Embryonic facial prominence (tissue), 1 donor: ENCODE results near the gene PNMT.

Experiments
- DNase-seq: peaks from one replicate; pipeline ENCODE4 v3.0.0-alpha.2; 2016; ENCODE audit errors: extremely low spot score

The PNMT gene, protein sequence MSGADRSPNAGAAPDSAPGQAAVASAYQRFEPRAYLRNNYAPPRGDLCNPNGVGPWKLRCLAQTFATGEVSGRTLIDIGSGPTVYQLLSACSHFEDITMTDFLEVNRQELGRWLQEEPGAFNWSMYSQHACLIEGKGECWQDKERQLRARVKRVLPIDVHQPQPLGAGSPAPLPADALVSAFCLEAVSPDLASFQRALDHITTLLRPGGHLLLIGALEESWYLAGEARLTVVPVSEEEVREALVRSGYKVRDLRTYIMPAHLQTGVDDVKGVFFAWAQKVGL

DNA sequence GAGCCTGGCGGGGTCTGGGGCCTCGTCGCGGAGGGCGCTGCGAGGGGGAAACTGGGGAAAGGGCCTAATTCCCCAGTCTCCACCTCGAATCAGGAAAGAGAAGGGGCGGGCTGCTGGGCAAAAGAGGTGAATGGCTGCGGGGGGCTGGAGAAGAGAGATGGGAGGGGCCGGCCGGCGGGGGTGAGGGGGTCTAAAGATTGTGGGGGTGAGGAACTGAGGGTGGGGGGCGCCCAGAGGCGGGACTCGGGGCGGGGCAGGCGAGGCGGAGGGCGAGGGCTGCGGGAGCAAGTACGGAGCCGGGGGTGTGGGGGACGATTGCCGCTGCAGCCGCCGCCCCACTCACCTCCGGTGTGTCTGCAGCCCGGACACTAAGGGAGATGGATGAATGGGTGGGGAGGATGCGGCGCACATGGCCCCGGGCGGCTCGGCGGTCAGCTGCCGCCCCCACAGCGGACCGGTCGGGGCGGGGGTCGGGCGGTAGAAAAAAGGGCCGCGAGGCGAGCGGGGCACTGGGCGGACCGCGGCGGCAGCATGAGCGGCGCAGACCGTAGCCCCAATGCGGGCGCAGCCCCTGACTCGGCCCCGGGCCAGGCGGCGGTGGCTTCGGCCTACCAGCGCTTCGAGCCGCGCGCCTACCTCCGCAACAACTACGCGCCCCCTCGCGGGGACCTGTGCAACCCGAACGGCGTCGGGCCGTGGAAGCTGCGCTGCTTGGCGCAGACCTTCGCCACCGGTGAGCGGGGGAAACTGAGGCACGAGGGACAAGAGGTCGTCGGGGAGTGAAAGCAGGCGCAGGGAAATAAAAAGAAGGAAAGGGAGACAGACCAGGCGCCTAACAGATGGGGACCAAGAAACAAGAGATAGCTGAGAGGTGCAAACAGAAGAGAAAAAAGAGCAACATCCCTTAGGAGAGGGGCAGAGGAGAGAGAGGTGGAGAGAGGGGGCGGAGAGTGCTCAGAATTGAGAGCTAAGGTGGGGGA, at the start of gene PNMT:
PNMT (plus strand) TSS at position 509 of the 980 bp plus-strand sequence; CDS start at position 532, 23 bp downstream.
- DNase-seq: no peak

DNA sequence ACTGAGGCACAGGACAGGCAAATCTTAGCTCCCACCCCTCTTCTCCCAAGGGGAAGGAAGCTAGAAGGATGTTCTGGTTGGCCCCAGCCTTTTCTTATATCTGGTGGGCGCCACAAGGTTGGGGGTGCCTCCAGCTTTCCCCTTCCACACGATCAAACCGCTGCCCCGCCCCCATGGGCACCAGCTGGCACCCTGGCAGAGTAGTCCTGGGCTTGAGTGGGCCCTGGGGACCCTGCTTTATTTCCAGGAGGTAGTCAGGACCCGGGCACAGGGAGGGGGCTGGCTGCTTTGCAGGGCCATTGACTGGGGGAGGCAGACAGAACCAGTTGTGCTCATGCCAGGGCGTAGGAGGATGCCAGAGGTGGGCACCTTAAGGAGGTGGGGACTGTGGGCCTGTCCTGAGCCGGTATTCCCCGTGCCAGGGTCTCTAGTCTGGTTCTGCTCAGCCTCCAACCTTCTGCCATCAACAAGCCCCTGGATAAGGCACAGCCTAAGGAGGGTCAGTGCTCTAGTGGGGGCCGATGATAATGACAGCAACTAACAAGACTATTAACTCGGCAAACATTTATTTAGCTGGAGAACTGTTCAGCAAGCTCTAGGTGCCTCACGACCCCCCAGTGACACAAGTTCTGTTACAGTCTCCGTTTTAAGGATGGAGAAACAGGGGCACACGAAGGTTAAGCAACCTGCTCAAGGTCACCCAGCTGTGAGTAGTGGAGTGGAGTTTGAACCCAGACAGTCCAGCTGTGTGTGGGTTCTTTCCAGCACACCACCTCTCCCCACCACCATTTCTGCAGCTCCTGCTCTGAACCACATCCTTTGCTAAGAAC, 49.1 kb upstream of the PNMT start:
- DNase-seq: no peak

DNA sequence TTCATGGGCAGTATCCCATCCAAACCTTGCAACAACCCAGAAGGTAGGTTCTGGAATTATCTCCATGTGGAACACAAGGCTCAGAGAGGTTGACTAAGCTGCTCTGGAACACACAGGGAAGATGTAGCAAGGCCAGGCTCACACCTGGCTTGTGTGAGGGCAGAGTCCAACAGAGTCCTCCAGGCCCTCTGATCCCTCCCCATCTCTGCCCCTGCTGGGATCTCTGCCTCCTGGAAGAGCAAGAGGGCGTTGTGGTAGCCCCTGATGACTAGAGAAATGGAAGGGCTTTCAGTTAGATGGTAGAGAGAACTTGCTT, 48.5 kb upstream of the PNMT start:
- no peak for DNase-seq

DNA sequence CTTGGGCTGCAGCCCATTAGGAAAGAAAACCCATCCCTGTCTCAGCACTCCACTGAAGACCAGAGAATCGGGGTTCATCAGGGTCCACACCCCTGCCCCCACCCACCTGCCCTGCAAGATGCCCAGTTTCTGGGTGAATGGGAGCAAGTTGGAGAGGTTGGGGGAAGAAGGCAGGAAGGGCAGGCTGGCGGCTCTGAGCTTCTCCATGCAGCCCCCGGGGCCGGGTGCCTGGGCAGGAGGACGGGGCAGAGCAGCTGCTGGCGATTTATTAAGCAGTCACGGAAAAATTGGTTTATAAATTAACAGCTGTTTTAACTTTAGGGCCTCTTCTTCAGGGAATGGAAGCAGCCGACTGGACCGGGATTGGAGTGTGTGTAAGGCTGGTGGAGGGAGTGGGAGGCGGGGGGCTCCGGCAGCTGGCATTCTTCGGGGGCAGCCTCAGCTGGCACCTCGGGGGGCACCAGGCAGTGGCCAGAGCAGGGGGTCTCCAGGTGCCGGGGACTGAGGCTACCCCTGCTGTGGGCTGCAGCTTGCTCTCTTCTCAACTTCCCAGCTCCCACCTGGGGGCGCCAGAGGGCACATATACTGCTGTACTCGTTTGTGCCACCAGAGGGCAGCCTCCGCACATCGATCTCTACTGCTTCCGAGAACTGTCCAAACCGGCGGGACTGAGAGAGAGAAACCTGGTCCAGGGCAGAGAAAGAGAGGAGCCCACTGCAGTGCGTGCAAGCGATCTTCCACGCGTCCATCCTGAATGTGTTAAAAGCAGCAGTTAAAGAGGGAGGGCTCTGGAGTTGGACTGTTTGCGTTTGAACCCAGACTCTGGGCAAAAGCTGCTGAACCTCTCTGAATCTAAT, 46.5 kb upstream of the PNMT start:
- DNase-seq: peak; percentile 84

DNA sequence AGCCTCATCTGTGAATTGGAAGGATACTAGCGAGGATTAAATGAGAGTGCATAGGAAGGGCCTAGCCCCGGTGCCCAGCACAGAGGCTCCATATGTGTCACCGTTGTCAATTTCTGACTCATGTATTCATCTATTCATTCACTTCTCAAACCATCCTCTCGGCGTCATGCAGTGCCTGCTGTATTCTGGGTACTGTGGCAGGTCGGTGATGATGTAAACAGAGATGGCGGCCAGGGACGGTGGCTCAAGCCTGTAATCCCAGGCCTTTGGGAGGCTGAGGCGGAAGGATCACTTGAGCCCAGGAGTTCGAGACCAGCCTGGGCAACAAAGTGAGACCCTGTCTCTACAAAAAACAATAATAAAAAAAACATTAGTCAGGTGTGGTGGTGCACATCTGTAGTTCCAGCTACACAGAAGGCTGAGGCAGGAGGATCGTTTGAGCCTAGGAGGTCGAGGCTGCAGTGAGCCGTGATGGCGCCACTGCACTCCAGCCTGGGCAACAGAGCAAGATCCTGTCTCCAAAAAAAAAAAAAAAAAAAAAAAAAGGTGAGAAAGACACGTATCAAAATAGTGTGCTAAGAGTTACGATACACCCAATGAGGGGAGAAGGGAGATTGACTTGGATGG, 45.8 kb upstream of the PNMT start:
- DNase-seq: no peak

DNA sequence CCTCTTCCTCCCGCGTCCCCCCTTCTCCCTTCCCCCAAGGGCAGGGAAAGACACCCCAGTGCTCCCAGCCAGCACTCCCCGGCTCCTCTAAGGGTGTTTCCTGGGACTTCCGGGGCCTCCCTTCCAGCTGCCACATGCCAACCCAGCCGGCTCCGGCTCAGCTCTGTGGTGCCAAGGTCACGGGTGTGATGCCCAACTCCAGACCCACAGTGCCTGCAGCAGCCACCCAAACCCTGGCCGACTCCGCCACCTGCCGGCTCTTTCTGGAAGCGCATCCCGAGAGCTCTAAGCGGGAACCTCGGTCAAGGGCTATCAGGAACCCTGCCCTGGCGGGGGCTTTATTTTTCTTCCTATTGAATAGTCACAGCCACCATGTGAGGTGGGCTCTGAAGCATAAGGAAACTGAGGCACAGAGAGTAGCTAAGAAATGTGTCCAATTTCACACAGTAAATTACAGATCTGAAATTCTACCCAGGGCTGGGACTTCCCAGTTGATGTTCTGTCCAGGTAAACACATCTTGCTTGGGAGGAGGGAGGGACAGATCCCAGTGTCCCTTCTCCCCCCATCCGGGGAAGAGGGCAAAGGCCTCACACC, 44.8 kb upstream of the PNMT start:
- DNase-seq: no peak

DNA sequence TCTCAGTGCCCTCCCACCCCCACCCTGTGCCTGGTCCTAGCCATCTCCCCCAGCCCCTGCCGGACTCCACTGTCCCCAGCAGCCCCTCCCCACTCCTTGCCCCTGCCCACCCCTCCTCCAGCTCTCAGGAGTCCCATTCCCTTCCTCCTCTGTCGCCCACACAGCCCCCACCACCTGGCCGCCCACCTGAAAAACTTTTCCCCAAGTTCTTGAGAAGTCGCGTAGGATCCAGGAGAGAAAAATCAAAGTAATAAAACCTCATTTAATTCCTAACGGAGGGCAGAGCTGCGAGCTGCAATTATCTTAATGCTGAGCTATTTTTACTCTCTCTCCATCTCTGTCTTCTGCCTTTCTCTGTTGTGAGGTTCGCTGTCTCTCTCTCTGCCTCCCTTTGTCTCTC, 43.9 kb upstream of the PNMT start:
- no peak for DNase-seq

DNA sequence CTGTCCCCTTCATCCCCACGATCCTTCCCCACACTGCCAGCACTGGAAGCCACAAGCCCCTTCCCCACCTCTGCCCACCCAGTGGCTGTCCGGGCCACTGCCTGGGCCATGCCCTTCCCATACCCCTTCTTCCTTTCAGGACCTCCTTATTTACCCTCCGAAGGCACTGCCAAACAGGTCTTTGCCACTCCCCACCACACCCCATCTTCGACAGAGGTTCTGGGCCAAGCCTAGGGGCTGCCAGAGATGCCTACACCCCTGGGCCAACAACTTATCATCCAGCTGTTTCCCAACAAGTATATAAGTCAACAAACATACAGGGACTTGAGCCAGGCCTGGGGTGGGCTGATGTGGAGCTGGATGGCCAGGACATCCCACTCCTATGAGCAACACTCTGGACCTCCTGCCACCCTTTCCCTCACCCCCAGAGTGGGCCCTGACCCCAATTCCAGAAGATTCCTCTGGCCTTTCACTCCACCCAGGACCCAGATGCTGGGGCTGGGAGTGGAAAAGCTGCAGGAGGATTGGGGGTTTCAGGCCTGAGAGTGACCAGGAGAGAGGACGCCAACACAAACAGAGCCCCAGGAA, 43.0 kb upstream of the PNMT start:
- no peak for DNase-seq

DNA sequence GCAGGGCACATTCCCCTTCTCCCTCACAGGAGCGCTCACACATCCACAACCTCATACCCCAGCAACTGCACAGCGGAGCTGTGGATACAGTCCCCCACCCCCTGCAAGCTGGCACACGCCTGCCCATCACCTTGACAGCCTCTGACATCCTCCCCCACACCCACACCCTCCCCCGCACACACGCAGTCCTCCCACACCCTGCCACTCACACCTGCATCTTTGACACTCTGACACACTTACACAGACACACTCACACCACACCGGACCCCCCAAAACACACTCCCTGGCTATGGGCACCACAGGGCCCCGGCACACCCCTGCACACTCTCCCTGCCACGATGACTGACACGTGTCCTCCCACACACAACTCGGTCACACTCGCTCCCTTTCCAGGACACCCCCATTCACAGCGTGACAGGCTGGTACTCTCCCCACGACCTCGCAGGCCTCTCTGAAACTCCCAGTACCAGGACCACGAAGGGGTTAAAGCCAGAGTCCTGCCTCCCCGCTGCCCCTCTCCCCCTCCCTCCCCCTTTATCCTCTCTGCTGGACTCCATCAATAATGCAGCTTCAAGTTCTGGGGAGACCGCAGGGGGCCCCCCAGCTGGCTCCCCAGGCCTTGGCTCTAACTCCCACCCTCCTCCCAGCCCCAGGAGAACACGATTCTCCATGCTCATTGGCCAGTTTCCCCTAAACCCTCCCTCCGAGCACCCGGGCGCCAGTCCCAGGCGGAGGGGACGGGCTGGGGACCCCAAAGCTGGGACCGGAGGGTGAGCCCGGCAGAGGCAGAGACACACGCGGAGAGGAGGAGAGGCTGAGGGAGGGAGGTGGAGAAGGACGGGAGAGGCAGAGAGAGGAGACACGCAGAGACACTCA, 41.8 kb upstream of the PNMT start, which contains the start of gene PPP1R1B:
PPP1R1B (plus strand) TSS at position 782 of the 876 bp plus-strand sequence. CDS start 441 bp downstream, outside the sequence.
- no peak for DNase-seq

DNA sequence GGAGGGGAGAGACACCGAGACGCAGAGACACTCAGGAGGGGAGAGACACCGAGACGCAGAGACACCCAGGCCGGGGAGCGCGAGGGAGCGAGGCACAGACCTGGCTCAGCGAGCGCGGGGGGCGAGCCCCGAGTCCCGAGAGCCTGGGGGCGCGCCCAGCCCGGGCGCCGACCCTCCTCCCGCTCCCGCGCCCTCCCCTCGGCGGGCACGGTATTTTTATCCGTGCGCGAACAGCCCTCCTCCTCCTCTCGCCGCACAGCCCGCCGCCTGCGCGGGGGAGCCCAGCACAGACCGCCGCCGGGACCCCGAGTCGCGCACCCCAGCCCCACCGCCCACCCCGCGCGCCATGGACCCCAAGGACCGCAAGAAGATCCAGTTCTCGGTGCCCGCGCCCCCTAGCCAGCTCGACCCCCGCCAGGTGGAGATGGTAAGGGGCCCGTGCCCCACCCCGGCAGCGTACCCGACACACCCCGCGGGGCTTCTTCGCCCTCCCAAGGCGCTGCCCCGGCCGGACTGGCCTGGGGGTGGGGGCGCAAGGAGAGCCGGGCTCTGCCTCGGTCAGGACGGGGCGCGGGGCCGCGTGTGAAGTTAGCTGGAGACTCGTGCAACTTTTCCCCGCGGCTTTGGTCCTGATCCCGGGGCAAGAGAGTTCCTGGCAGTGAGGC, 41.1 kb upstream of the PNMT start:
- DNase-seq: no peak

DNA sequence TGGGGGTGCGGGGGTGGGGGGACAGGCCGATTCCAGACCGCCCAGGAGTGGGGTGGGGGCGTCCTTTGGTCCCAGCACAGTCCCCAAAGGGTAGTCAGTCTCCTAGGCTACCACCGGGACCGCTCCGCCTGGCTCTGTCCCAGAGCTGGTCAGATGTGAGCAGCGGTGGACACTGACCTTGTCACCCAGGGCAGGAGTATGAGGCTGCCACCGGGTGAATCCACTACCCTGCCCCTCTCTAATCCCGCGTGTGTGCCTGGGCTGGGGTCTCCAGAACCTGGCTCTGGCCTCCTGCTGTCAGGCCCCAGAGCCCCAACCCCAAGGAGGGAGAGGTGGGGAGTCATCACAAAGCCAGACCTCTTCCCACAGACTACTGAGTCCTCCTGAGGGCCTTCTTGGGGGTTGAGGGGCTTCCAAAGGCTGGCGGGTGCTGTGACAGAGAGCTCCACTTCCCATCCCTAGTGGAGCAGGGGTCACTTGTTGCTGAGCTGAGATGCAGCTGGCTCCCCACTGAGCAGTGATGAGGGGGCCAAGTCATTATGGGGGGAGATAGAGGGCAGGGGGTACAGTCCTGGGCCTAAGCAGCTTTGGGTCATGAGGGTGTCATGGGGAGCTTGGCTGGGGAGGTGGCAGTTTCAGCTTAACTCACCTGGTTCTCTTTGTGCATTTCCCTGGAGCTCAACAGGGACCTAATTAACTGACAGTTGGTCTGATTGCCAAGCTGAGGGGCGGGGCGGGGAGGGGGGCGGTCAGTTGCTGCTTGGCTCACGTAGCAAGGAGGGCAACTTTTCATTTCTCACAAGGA, 40.3 kb upstream of the PNMT start:
- DNase-seq: no peak

DNA sequence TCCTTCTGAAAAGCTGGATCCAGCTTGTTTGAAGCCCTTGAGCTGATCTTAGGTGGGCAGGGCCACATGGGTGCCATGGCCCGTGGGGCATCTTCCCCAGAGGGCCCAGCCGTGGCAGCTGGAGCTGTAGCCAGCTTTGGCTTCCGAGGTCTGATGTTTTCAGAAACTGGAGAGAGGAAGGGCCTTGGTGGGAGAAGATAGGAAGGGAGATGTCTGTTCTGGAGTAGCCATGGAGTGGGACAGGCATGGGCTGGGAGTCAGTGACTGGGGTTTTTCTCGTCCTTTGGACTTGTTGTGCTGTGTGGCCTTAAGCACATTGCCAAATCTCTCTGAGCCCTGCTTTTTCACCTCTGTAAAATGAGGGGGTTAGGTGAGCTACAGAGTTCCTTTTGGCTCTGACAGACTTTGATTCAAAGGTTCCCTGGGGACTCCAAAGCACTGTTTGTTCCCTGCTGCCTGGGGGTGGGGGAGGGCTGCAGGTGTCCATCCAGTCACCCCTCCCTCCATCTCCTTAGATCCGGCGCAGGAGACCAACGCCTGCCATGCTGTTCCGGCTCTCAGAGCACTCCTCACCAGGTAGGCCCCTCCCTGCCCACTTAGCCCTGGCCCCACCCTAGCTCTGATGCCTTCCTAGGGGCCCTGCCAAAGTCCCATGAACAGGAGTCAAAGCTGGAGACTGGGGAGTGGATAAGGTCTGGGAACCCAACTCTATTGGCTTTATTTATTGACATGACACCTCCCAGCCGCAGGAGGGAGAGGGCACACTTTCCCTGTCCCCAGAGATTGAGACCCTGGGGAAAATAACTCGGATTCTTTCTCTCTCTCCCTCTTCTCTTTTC, 39.4 kb upstream of the PNMT start:
- DNase-seq: no peak

DNA sequence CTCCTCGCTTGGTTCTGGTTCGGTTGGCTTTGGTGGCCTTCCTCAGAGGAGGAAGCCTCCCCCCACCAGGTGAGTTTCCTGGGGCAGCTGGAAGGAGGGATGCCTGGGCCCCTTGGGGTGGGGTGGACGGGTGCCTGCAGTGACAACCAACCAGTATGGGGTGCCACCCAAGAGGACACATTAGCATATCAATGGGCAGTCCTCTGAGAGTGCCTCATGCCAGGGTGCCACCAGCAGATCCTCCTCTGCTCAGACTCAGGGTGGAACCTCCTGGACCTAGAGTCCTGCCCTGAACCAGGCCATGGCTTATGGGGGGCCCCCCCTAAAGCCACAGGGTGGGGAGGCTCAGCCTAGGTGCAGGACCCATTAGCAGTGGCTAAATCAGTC, 38.8 kb upstream of the PNMT start:
- DNase-seq: no peak

DNA sequence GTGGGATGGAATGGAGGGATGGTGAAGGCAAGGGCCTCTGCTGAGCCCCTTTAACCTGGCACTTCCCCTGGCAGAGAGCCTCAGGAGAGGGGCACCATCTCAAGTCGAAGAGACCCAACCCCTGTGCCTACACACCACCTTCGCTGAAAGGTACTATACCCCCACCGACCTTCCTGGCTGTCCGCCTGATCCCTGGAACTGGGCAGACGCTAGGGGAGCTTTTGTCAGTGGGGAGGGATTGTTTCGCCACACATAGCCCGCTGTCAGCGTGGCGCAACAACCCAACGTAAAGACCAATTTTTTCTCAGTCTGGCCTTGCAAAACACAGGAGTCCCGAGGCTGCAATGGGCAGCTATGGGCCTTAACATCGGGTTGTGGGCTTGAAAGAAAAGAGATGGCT, 38.4 kb upstream of the PNMT start:
- no peak for DNase-seq

DNA sequence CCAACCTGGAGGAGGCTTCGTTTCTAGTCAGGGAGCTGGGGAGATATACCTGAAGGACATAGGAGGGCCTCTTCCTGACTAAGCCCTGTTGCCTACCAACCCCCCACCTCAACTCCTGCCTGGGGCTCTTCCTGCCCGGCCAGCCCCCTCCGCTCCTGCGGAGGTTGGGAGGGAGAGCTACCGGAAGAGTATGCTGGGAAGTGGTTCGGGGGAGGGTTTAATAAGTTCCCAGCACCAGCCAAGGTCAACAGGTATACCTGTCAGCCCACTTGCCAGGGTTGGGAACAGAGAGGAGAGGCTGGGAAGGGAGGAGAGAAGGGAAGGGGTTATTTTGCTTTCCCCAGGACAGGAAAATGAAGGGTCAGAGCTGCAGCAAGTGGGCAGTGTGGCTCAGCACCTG, 36.9 kb upstream of the PNMT start:
- no peak for DNase-seq

DNA sequence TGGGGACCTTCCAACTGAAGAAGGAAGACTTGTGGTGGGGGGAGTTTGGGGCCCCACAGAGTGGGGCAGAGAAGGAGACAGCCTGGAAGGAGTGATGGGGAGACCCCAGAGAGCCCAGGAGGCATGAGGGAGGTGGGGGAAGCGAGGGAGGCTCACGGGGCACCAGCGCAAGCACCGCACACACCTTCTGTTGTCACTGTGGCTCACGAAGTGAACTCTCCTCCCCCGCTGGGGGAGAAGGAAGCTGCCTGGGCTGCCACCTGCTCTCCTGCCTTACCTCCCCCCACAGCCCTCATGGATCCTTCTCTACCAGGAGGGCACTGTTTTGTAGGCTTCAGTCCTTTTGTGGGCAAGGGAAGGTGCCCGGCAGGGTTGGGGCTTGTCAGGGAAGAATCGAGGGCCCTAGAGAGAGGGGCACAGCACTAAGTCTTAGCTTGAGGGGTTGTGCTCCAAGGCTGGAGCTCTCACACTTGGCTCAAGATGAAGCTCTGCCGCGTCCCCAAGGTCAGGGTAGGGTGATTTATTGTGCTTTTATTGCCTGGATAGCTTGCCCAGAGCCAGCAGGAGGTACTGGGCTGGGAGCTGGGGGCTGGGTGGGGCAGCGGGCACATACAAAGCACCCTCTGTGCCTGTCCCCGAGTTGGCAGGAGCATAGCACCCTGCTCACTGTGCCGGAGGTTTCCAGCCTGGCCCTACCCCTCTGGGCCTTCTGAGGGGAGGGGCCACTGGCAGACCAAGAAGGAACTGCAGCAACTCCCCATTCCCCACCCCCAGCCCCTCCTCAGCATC, 35.9 kb upstream of the PNMT start:
- DNase-seq: no peak
